K562 (cell line): Measurements from ENCODE around the gene ACO2. TPM values are rescaled to one million over a fixed set of nuclear protein-coding genes. Genes with fewer than 3 reads are reported as not detected.
A peak's percentile ranks its signal among the peaks of the same experiment; 100 is the strongest.

Experiments used
- ATAC-seq: fragments of 200-7000 bp; cut with Tn5 transposase; 3 replicates; pipeline ENCODE4 v1.9.1; 2020; ENCODE audit warnings: moderate library complexity
- BruUV-seq: library from RNA; stranded (reverse); fragments of 400-500 nt; replicated peaks from 2 replicates; lab custom pipeline; 2021; lab: Mats Ljungman, UMichigan
- CTCF ChIA-PET: fragments of 300-600 bp; formaldehyde crosslinking; extraction: SDS; loops from one replicate; lab custom pipeline; 2021; ENCODE audit warnings: low intra/inter-chr PET ratio; lab: Yijun Ruan, JAX
- POLR2A ChIA-PET: fragments of 300-600, 350-650 bp; sonication (Branson Sonifier 250); formaldehyde crosslinking; extraction: SDS; loops from one replicate; lab custom pipeline; 2021; ENCODE audit warnings: antibody characterized with exemption, inconsistent platforms; lab: Yijun Ruan, JAX
- DNase-seq, 4 experiments: peaks; one replicate each; pipeline versions ENCODE4 v3.0.0 to v3.0.0-alpha.2; 2011 to 2018; ENCODE audit warnings: low spot score in 3 of 4, mixed read lengths in 3 of 4; ENCODE audit errors: extremely low read depth in 1 of 4
- FAIRE-seq: peaks from 2 replicates; lab custom pipeline; 2011; peaks lifted over from hg19 to GRCh38; lab: Jason Lieb, UNC
- H2AFZ ChIP-seq: 2 replicates; pipeline ENCODE4 v1.6.0; 2011; ENCODE audit warnings: low read depth, low read length, control low read depth, inconsistent platforms
- H3K27ac ChIP-seq: fragments of 200-600 bp; 3 replicates; pipeline ENCODE4 v1.8.0; 2011; ENCODE audit warnings: low read depth, mild to moderate bottlenecking, control low read depth, inconsistent platforms, low read length, moderate library complexity, mixed read lengths; ENCODE audit errors: extremely low read depth
- H3K27me3 ChIP-seq, 2 experiments: fragments of 300-600 bp in 1 of 2; 2 replicates in 1 of 2; 3 replicates in 1 of 2; pipeline versions ENCODE4 v1.6.0 to v1.8.0; 2011; ENCODE audit warnings: inconsistent platforms in 2 of 2, low read length in 2 of 2, mild to moderate bottlenecking in 1 of 2, mixed read lengths in 1 of 2, moderate library complexity in 1 of 2; ENCODE audit not compliant: control insufficient read depth in 2 of 2, insufficient read depth in 2 of 2
- H3K36me3 ChIP-seq: fragments of 300-600 bp; 3 replicates; pipeline ENCODE4 v1.8.0; 2011; ENCODE audit warnings: mild to moderate bottlenecking, low read length, inconsistent platforms; ENCODE audit not compliant: control insufficient read depth, insufficient read depth
- H3K4me1 ChIP-seq, 2 experiments: fragments of 200-600 bp in 1 of 2; replicated peaks in 1 of 2; 2 replicates in 1 of 2; 3 replicates in 1 of 2; pipeline versions ENCODE4 v1.5.1 to v1.8.0; 2011; ENCODE audit warnings: inconsistent platforms in 2 of 2, low read length in 2 of 2, mild to moderate bottlenecking in 1 of 2, mixed read lengths in 1 of 2, moderate library complexity in 1 of 2; ENCODE audit not compliant: control insufficient read depth in 2 of 2, insufficient read depth in 2 of 2
- H3K4me2 ChIP-seq: 2 replicates; pipeline ENCODE4 v1.6.1; 2011; ENCODE audit warnings: low read length, control low read depth, inconsistent platforms, mixed read lengths; ENCODE audit not compliant: insufficient read depth
- H3K4me3 ChIP-seq: fragments of 200-600 bp; sonication (generic), shearing (Covaris generic); 2 replicates; pipeline ENCODE4 v1.5.1; 2016; ENCODE audit warnings: control low read depth, inconsistent platforms
- H3K79me2 ChIP-seq: fragments of 200-600 bp; 3 replicates; pipeline ENCODE4 v1.8.0; 2011; ENCODE audit warnings: low read length, inconsistent platforms; ENCODE audit not compliant: control insufficient read depth, insufficient read depth
- H3K9ac ChIP-seq, 2 experiments: 2 replicates each; pipeline versions ENCODE4 v1.6.0 to v1.6.1; 2011; ENCODE audit warnings: low read depth in 2 of 2, low read length in 2 of 2, control low read depth in 1 of 2, inconsistent platforms in 1 of 2, mild to moderate bottlenecking in 1 of 2, mixed read lengths in 1 of 2; ENCODE audit not compliant: insufficient read depth in 1 of 2
- H3K9me1 ChIP-seq: one replicate; pipeline ENCODE4 v1.6.0; 2011; ENCODE audit warnings: inconsistent platforms, mild to moderate bottlenecking, low read length, moderate library complexity; ENCODE audit not compliant: control insufficient read depth, insufficient read depth
- H3K9me3 ChIP-seq: replicated peaks from 2 replicates; pipeline ENCODE4 v1.5.1; 2011; ENCODE audit warnings: low read depth, low read length, inconsistent platforms; ENCODE audit not compliant: control insufficient read depth, insufficient read depth
- H4K20me1 ChIP-seq: replicated peaks from 2 replicates; pipeline ENCODE4 v1.6.1; 2011; ENCODE audit warnings: low read length, inconsistent platforms, mixed read lengths; ENCODE audit not compliant: control insufficient read depth, insufficient read depth
- GTF2E2 ChIP-seq: fragments of 200-800 bp; sonication (Bioruptor generic); IDR thresholded peaks from 2 replicates; pipeline ENCODE4 v1.6.1; 2016; ENCODE audit warnings: missing genetic modification characterization, missing compliant biosample characterization
- MEF2D ChIP-seq: conservative IDR thresholded peaks from 2 replicates; pipeline ENCODE4 v1.6.1; 2016; ENCODE audit warnings: low read depth, missing genetic modification characterization, missing compliant biosample characterization
- RHOXF2B ChIP-seq: fragments of 250-450 bp; sonication (Bioruptor Pico); conservative IDR thresholded peaks from 2 replicates; pipeline ENCODE4 v1.5.1; 2021
- SIN3A ChIP-seq, 2 experiments: fragments of 150-350 bp in 1 of 2; IDR thresholded peaks; 2 replicates each; pipeline ENCODE4 v1.6.1; 2011 to 2016; ENCODE audit warnings: borderline replicate concordance in 2 of 2, low read depth in 2 of 2, low read length in 2 of 2, mild to moderate bottlenecking in 2 of 2, moderate library complexity in 2 of 2; ENCODE audit not compliant: control insufficient read depth in 1 of 2
- ZBTB7A ChIP-seq: IDR thresholded peaks from 2 replicates; pipeline ENCODE4 v1.6.1; 2011; ENCODE audit warnings: low read depth, mild to moderate bottlenecking, low read length, moderate library complexity, borderline replicate concordance; ENCODE audit not compliant: control insufficient read depth
- WGBS: fragments of 100-300 bp; shearing (Covaris generic); methylation state at CpG from one replicate; pipeline ENCODE4 v1.1.6; 2016; ENCODE audit warnings: low coverage, mixed read lengths; ENCODE audit not compliant: insufficient coverage; ENCODE audit errors: missing lambda C conversion rate; 5-methylcytosine and 5-hydroxymethylcytosine counted together
- in situ Hi-C: fragments of 300-500 bp; cut with MboI; formaldehyde crosslinking; loops from 4 replicates; pipeline ENCODE4 v1.15.0; 2018; ENCODE audit warnings: inconsistent platforms, mixed read lengths
- intact Hi-C: fragments of 100-400 bp; cut with micrococcal nuclease; formaldehyde crosslinking; loops from 2 replicates; pipeline ENCODE4 v1.14.2; 2022
- polyA plus RNA-seq, 8 experiments: library from polyadenylated mRNA; depleted of rRNA in 4 of 8; stranded (reverse) in 5 of 8; unstranded in 3 of 8; fragments of >200 nt; fragmentation: Nextera tagmentation in 2 of 8; fragmentation: Illumina TruSeq in 1 of 8; extraction: Ambion mirVana in 2 of 8; extraction: Trizol in 1 of 8; gene quantifications; 2 replicates each; pipeline versions ENCODE4 v1.2.1 to v1.2.3, GENCODE V29; 2011 to 2014; ENCODE audit warnings: inconsistent platforms in 1 of 8, missing spikeins in 1 of 8
- total RNA-seq, 7 experiments: library from RNA; depleted of rRNA in 6 of 7; stranded (reverse); fragments of >200 nt in 6 of 7; fragmentation: Illumina TruSeq in 2 of 7; extraction: Trizol in 2 of 7; gene quantifications; 2 replicates each; pipeline versions ENCODE4 v1.2.1 to v1.2.3, GENCODE V29; 2011 to 2021; ENCODE audit warnings: low replicate concordance in 1 of 7

Gene ACO2
- total and polyA plus RNA-seq, 9 of the 15 experiments (the other 6 are each of a cell fraction or from before 2014, with no cell fraction given) = 16.2 to 119 (median 43.2) TPM

GRCh38 chr22:41446057-41446501, 22.8 kb upstream of the ACO2 start:
- ChIA-PET CTCF (no interaction called here), POLR2A (interaction anchor here (0.6 to 3.0 kb wide), 17 partner anchors 10 to 504 kb away, joined by 3 to 36 read pairs (median 4); partner anchors contain the start of genes ACO2, PHF5A and TEF)
- in situ Hi-C loops = no loop called here
- no peak for FAIRE-seq
- TF ChIP-seq RHOXF2B (CRISPR knock-in tag) = no peak
- TF ChIP-seq ZBTB7A = peak; percentile 58; the same call in 1 of the 2 replicates
- TF ChIP-seq GTF2E2 (tag) = peak; percentile 9; the same call in 1 of the 2 replicates
- TF ChIP-seq MEF2D (tag) = no peak
- TF ChIP-seq SIN3A (IDR thresholded peaks at IDR 0.05; ENCODE audit: borderline replicate concordance in 2 of 2, control insufficient read depth in 1 of 2, low read depth in 2 of 2, low read length in 2 of 2) = peak in 1 of 2 experiments; percentile 12; a peak in 1 of 4 replicates
- intact Hi-C loops = no loop called here
- Histone ChIP-seq H3K4me3 (peak overlapping the region; percentile 92), H3K9me1 (no peaks in the 10 kb centered on the region), H3K36me3 (peaks cover 19% of the 10 kb centered on the region), H3K4me2 (peak overlapping the region; percentile 94), H4K20me1 (peaks cover 6% of the 10 kb centered on the region), H3K27me3 (no peaks in the 10 kb centered on the region), H3K79me2 (peaks cover 65% of the 10 kb centered on the region), H3K4me1 (peaks cover 6 to 26% of the 10 kb centered on the region in 2 experiments; a peak in 4 of 5 replicates), H2AFZ (peak overlapping the region; percentile 40; the same call in 1 of the 2 replicates), H3K9me3 (no peaks in the 10 kb centered on the region), H3K9ac (peak overlapping the region; percentile 89 to 96), H3K27ac (peak overlapping the region; percentile 94)
- 2% methylated on average over 8 of the region's 34 CpGs for WGBS
- BruUV-seq = no TSS peak
- ATAC-seq = no peak
- peak in 3 of 4 experiments; percentile 23 to 42 (median 39) for DNase-seq
